ENCODE measurements around the gene AFAP1L1. TPM values are rescaled to one million over a fixed set of nuclear protein-coding genes. Genes with fewer than 3 reads are reported as not detected.

The AFAP1L1 gene
- polyA plus RNA-seq, 1 experiment: 1.8 TPM

DNA sequence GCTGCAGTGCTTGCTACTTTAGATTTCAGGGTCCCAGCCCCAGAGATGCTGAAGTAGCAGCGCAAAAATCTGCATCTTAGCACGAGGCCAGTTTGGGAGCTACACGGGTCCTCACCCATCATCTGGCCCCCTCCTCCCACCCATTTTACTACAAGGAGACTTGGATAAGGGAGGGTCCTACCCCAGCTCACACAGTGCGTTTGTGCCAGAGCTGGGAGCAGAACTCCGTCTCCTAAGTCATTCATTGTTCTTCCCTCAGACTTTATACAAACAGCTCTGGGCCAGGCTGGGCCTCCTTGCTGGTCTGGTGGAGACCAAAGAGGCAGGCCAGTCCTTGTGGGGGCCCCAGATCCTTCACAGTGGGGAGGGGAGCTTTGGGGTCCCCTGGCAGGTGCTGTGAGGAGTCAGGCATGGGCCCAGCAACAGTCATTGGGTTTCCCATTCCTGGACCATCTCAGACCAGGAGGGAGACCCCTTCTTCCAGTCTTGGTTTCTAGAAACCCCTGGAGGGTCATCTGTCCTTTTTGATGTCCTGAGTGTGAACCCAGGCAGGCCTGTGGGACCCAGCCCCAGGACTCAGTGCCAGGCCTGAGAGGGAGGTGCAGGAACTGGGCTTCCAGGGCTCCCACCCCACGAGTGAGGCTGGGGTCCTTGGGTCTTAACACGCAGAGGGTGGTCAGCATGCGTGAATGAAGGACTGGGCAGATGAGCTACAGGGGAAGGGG is 109.8 kb downstream of the AFAP1L1 start:
- no peak for DNase-seq (ENCODE audit: low read depth, low spot score)
- Histone ChIP-seq H3K27me3 (ENCODE audit: control insufficient read depth, insufficient read depth, low read length) (no peaks in the 10 kb centered on the region), H3K9me3 (ENCODE audit: control insufficient read depth, insufficient read depth, low read length) (no peaks in the 10 kb centered on the region), H3K27ac (ENCODE audit: low read depth, low read length) (no peak overlapping the region), H3K4me3 (ENCODE audit: low read depth, low read length) (no peak overlapping the region)
- ChIA-PET CTCF (interaction anchor here (0.6 to 8.1 kb wide), 29 partner anchors 9 to 240 kb away, joined by 3 to 138 read pairs (median 8); partner anchors contain the start of genes ABLIM3, CSNK1A1 and PCYOX1L), POLR2A (interaction anchor here (0.9 to 1.9 kb wide), 7 partner anchors 23 to 57 kb away, joined by 3 to 5 read pairs (median 4); no protein-coding TSS in a partner anchor)
- TF ChIP-seq, protein P1, sequence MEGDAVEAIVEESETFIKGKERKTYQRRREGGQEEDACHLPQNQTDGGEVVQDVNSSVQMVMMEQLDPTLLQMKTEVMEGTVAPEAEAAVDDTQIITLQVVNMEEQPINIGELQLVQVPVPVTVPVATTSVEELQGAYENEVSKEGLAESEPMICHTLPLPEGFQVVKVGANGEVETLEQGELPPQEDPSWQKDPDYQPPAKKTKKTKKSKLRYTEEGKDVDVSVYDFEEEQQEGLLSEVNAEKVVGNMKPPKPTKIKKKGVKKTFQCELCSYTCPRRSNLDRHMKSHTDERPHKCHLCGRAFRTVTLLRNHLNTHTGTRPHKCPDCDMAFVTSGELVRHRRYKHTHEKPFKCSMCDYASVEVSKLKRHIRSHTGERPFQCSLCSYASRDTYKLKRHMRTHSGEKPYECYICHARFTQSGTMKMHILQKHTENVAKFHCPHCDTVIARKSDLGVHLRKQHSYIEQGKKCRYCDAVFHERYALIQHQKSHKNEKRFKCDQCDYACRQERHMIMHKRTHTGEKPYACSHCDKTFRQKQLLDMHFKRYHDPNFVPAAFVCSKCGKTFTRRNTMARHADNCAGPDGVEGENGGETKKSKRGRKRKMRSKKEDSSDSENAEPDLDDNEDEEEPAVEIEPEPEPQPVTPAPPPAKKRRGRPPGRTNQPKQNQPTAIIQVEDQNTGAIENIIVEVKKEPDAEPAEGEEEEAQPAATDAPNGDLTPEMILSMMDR (IDR thresholded peaks at IDR 0.05; ENCODE audit: low read depth, low read length): no peak

DNA sequence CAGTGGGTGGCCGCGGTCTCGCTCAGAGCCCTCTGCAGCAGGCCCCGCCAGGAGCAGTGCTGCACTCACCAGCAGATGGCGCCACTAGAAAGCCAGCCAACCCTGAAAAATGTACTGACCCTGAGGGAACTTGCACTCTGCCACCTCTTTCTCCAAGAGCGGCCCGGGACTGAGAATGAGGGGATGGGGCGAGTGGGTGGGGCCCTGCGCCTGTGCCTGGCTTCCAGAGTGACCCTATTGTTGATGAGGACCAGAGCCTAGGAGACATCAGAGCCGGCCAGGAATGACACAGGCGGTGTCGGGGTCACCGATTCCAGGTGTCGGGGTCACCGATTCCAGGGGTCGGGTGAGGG is 110.3 kb downstream of the AFAP1L1 start:
- Histone ChIP-seq H3K27ac (ENCODE audit: low read depth, low read length) (no peak overlapping the region), H3K27me3 (ENCODE audit: control insufficient read depth, insufficient read depth, low read length) (no peaks in the 10 kb centered on the region), H3K9me3 (ENCODE audit: control insufficient read depth, insufficient read depth, low read length) (no peaks in the 10 kb centered on the region), H3K4me3 (ENCODE audit: low read depth, low read length) (no peak overlapping the region)
- ChIA-PET POLR2A (interaction anchor here (0.7 to 1.9 kb wide), 10 partner anchors 22 to 57 kb away, joined by 3 to 7 read pairs (median 4); no protein-coding TSS in a partner anchor), CTCF (interaction anchor here (0.6 to 8.1 kb wide), 33 partner anchors 8 to 241 kb away, joined by 3 to 138 read pairs (median 6); partner anchors contain the start of genes ABLIM3, CSNK1A1 and PCYOX1L)
- no peak for DNase-seq (ENCODE audit: low read depth, low spot score)
- TF ChIP-seq, protein P1 (IDR thresholded peaks at IDR 0.05; ENCODE audit: low read depth, low read length): peak; percentile 96

DNA sequence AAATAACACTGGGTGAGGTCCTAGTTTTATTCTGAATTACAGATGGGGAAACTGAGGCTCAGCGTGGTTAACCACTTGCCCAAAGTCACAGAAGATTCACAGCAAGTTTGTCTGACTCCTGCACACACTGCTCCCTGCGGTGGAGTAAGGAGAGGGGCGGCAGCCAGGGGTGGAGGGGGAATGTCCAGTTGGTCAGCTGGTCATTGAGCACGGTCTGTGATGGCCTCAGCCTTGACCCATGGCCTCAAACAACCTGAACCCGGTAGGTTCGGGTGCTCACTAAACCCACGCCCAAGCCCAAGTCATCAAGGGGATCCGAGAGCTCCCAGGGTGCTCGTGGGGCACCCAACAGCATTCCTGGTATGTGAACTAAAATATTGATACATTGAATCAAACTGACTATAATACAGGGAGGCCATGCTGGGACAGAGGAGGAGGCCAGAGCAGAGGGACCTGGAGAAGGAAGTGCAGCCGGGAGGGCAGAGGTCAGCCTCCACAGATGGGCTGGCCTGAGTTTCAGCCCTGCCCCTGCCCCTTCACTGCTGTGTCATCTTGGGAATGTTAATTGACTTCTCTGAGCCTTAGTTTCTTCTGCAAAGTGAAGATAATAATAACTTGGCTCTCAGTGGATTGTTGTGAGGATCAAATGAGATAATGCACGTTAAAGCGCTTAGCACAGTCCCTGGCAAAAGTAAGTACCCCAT is 111.0 kb downstream of the AFAP1L1 start:
- CTCF ChIA-PET: interaction anchor here (0.7 to 8.1 kb wide), 26 partner anchors 8 to 241 kb away, joined by 3 to 138 read pairs (median 8); partner anchors contain the start of gene ABLIM3
- Histone ChIP-seq H3K9me3 (ENCODE audit: control insufficient read depth, insufficient read depth, low read length) (no peaks in the 10 kb centered on the region), H3K27ac (ENCODE audit: low read depth, low read length) (no peak overlapping the region), H3K27me3 (ENCODE audit: control insufficient read depth, insufficient read depth, low read length) (no peaks in the 10 kb centered on the region), H3K4me3 (ENCODE audit: low read depth, low read length) (no peak overlapping the region)
- TF ChIP-seq, protein P1 (IDR thresholded peaks at IDR 0.05; ENCODE audit: low read depth, low read length): no peak
- no peak for DNase-seq (ENCODE audit: low read depth, low spot score)
- POLR2A ChIA-PET: interaction anchor here (0.7 to 1.9 kb wide), 8 partner anchors 22 to 50 kb away, joined by 3 to 7 read pairs (median 4); no protein-coding TSS in a partner anchor

DNA sequence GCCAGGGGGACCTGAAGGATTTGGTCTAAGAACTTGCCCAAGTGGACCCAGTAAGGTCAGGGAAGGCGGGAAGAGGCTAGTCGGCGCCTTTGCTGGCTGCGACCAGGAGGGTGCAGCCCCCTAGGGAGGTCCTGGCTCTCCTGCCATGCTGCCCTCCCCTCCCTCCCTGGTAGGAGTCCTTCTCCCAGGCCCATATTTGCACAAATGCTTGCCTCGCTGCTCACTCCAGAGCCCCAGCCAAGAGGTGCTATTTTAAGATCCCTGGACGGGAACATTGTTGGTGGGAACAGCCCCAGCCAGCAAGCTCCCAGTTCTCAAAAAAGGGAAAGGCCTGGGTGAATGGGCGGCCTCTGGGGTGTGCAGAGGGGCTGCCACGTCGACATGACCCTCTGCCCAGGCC is 111.7 kb downstream of the AFAP1L1 start:
- TF ChIP-seq, protein P1 (IDR thresholded peaks at IDR 0.05; ENCODE audit: low read depth, low read length): no peak
- no peak for DNase-seq (ENCODE audit: low read depth, low spot score)
- Histone ChIP-seq H3K9me3 (ENCODE audit: control insufficient read depth, insufficient read depth, low read length) (peaks cover under 1% of the 10 kb centered on the region; the same call in 1 of the 2 replicates), H3K4me3 (ENCODE audit: low read depth, low read length) (no peak overlapping the region), H3K27me3 (ENCODE audit: control insufficient read depth, insufficient read depth, low read length) (no peaks in the 10 kb centered on the region), H3K27ac (ENCODE audit: low read depth, low read length) (no peak overlapping the region)
- ChIA-PET CTCF (interaction anchor here (1.4 to 8.1 kb wide), 7 partner anchors 12 to 179 kb away, joined by 6 to 138 read pairs (median 11); no protein-coding TSS in a partner anchor), POLR2A (interaction anchor here (1.5 kb wide), 1 partner anchor 50 kb away, joined by 16 read pairs; no protein-coding TSS in a partner anchor)
